ENCODE data around the gene IL15RA.

DNA sequence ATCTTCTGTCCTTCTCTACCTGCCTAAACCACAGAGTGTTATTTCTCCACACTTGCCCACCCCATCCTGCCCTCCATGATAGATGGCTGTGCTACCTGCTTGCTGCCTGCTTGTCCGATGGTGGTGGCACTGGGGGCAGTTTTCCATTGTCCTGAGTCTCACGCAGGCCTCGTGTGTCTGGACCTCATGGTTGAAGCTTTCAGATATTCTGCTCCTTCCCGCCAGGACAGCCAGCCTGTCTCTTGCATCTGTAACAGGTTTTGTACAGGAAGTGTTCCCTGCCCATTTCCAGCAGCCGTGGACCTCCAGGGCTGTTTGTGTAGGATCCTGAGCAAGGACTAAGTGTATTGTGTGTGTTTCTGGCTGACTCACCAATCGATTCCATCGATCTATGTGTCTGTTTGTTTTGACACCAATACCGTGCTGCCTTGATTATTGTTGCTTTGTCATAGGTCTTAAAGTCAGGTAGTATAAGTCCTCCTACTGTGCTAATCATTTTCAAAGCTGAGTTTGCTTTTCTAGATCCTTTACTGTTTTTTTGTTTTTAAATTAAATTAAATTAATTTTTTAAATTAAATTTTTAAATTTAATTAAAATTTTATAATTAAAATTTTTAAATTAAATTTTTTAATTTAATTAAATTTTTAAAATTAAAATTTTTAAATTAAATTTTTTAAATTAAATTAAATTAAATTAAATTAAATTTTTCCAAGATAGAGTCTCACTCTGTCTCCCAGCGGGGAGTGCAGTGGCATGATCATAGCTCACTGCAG is 8.5 kb downstream of the IL15RA start:
- TF ChIP-seq, protein P1, sequence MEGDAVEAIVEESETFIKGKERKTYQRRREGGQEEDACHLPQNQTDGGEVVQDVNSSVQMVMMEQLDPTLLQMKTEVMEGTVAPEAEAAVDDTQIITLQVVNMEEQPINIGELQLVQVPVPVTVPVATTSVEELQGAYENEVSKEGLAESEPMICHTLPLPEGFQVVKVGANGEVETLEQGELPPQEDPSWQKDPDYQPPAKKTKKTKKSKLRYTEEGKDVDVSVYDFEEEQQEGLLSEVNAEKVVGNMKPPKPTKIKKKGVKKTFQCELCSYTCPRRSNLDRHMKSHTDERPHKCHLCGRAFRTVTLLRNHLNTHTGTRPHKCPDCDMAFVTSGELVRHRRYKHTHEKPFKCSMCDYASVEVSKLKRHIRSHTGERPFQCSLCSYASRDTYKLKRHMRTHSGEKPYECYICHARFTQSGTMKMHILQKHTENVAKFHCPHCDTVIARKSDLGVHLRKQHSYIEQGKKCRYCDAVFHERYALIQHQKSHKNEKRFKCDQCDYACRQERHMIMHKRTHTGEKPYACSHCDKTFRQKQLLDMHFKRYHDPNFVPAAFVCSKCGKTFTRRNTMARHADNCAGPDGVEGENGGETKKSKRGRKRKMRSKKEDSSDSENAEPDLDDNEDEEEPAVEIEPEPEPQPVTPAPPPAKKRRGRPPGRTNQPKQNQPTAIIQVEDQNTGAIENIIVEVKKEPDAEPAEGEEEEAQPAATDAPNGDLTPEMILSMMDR (IDR thresholded peaks at IDR 0.05), result no peak
- TF ChIP-seq NR3C1 (CRISPR knock-in tag; conservative IDR thresholded peaks at IDR 0.05; ENCODE audit: low read depth), result no peak
- TF ChIP-seq NFYB (CRISPR knock-in tag; conservative IDR thresholded peaks at IDR 0.05; ENCODE audit: low read depth), result no peak
- no peak for TF ChIP-seq ZNF263 (CRISPR knock-in tag; IDR thresholded peaks at IDR 0.05; ENCODE audit: low read depth)
- no peak for TF ChIP-seq TEAD4 (CRISPR knock-in tag; IDR thresholded peaks at IDR 0.05)

All from WTC11 (cell line).